Measurements from ENCODE around the gene ADAM33. TPM values are rescaled to one million over a fixed set of nuclear protein-coding genes. Genes with fewer than 3 reads are reported as not detected.

ADAM33 gene
- total RNA-seq, 4 donors from 2014 or later = 15.0 to 150 (median 44.6) TPM

GRCh38 chr20:3723284-3723683, 41.5 kb upstream of the ADAM33 start:
- 85 to 100% methylated on average over 2 to 8 of the region's 8 CpGs for WGBS, 2 donors (ENCODE audit: low coverage in 1 of 2)
- DNase-seq = no peak
- Histone ChIP-seq H3K4me3 (no peak overlapping the region), H3K36me3 (no peaks in the 10 kb centered on the region), H3K4me1 (no peaks in the 10 kb centered on the region), H3K9me3 (no peaks in the 10 kb centered on the region), H3K27ac (no peak overlapping the region), H3K27me3 (peaks cover 25% of the 10 kb centered on the region)
- no peak for TF ChIP-seq CTCF (IDR thresholded peaks at IDR 0.05)
- no peak for TF ChIP-seq POLR2AphosphoS5 (IDR thresholded peaks at IDR 0.05)
- no peak for TF ChIP-seq EP300 (IDR thresholded peaks at IDR 0.05; ENCODE audit: low read depth)
- TF ChIP-seq POLR2A (IDR thresholded peaks at IDR 0.05) = no peak
- intact Hi-C loops (cut with DNase I; ENCODE audit: low total_unique reads) (no loop called here), in situ Hi-C loops (cut with MboI; ENCODE audit: low pct_ligation_motif_present in 1 of 4, low pct_unique_long_range_greater_than_20kb in 1 of 4, low sequenced_read_pairs in 3 of 4) (no loop called here)

GRCh38 chr20:3721912-3722311, 40.1 kb upstream of the ADAM33 start:
- Histone ChIP-seq H3K9me3 (no peaks in the 10 kb centered on the region), H3K27me3 (peaks cover 18% of the 10 kb centered on the region), H3K27ac (no peak overlapping the region), H3K4me3 (no peak overlapping the region), H3K36me3 (no peaks in the 10 kb centered on the region), H3K4me1 (no peaks in the 10 kb centered on the region)
- WGBS, 2 donors (ENCODE audit: low coverage in 1 of 2) = 72 to 83% methylated on average over 4 of the region's 4 CpGs
- TF ChIP-seq POLR2A (IDR thresholded peaks at IDR 0.05) (no peak), POLR2AphosphoS5 (IDR thresholded peaks at IDR 0.05) (no peak), EP300 (IDR thresholded peaks at IDR 0.05; ENCODE audit: low read depth) (no peak), CTCF (IDR thresholded peaks at IDR 0.05) (no peak)
- DNase-seq = no peak
- in situ Hi-C loops (cut with MboI; ENCODE audit: low pct_ligation_motif_present in 1 of 4, low pct_unique_long_range_greater_than_20kb in 1 of 4, low sequenced_read_pairs in 3 of 4) (no loop called here), intact Hi-C loops (cut with DNase I; ENCODE audit: low total_unique reads) (no loop called here)

GRCh38 chr20:3720626-3721025, 38.8 kb upstream of the ADAM33 start:
- intact Hi-C loops (cut with DNase I; ENCODE audit: low total_unique reads) = no loop called here
- in situ Hi-C loops (cut with MboI; ENCODE audit: low pct_ligation_motif_present in 1 of 4, low pct_unique_long_range_greater_than_20kb in 1 of 4, low sequenced_read_pairs in 3 of 4) = no loop called here
- Histone ChIP-seq H3K9me3 (no peaks in the 10 kb centered on the region), H3K36me3 (no peaks in the 10 kb centered on the region), H3K4me3 (no peak overlapping the region), H3K4me1 (no peaks in the 10 kb centered on the region), H3K27me3 (peaks cover 6% of the 10 kb centered on the region), H3K27ac (no peak overlapping the region)
- TF ChIP-seq POLR2A (IDR thresholded peaks at IDR 0.05) = no peak
- no peak for TF ChIP-seq POLR2AphosphoS5 (IDR thresholded peaks at IDR 0.05)
- no peak for TF ChIP-seq CTCF (IDR thresholded peaks at IDR 0.05)
- TF ChIP-seq EP300 (IDR thresholded peaks at IDR 0.05; ENCODE audit: low read depth) = no peak
- 36 to 57% methylated on average over 6 of the region's 6 CpGs for WGBS, 2 donors (ENCODE audit: low coverage in 1 of 2)
- DNase-seq = no peak

GRCh38 chr20:3720068-3720467, 38.3 kb upstream of the ADAM33 start:
- Histone ChIP-seq H3K9me3 (no peaks in the 10 kb centered on the region), H3K36me3 (no peaks in the 10 kb centered on the region), H3K4me1 (no peaks in the 10 kb centered on the region), H3K27ac (no peak overlapping the region), H3K27me3 (peaks cover 5% of the 10 kb centered on the region), H3K4me3 (no peak overlapping the region)
- intact Hi-C loops (cut with DNase I; ENCODE audit: low total_unique reads) = no loop called here
- DNase-seq = no peak
- WGBS, 2 donors (ENCODE audit: low coverage in 1 of 2) = 74 to 80% methylated on average over 1 to 2 of the region's 2 CpGs
- TF ChIP-seq POLR2A (IDR thresholded peaks at IDR 0.05) = no peak
- in situ Hi-C loops (cut with MboI; ENCODE audit: low pct_ligation_motif_present in 1 of 4, low pct_unique_long_range_greater_than_20kb in 1 of 4, low sequenced_read_pairs in 3 of 4) = no loop called here

GRCh38 chr20:3719046-3719445, 37.2 kb upstream of the ADAM33 start:
- WGBS, 2 donors (ENCODE audit: low coverage in 1 of 2) = 67 to 82% methylated on average over 2 to 4 of the region's 4 CpGs
- TF ChIP-seq EP300 (IDR thresholded peaks at IDR 0.05; ENCODE audit: low read depth) (no peak), POLR2AphosphoS5 (IDR thresholded peaks at IDR 0.05) (no peak), POLR2A (IDR thresholded peaks at IDR 0.05) (no peak), CTCF (IDR thresholded peaks at IDR 0.05) (no peak)
- in situ Hi-C loops (cut with MboI; ENCODE audit: low pct_ligation_motif_present in 1 of 4, low pct_unique_long_range_greater_than_20kb in 1 of 4, low sequenced_read_pairs in 3 of 4) = no loop called here
- intact Hi-C loops (cut with DNase I; ENCODE audit: low total_unique reads) = loop anchor here (1.0 kb wide), 1 partner anchor 48 kb away; the partner anchor contains the start of gene ADISSP
- H3K4me1 ChIP-seq = no peaks in the 10 kb centered on the region
- no peak for DNase-seq
- no peak overlapping the region for H3K27ac ChIP-seq
- H3K36me3 ChIP-seq = no peaks in the 10 kb centered on the region
- H3K4me3 ChIP-seq = no peak overlapping the region
- peaks cover 5% of the 10 kb centered on the region for H3K27me3 ChIP-seq
- H3K9me3 ChIP-seq = no peaks in the 10 kb centered on the region

Data from transverse colon (tissue), 4 donors.